ENCODE measurements around the gene JAML.

- TF ChIP-seq CTCF (IDR thresholded peaks at IDR 0.05) (no peak), EZH2 (IDR thresholded peaks at IDR 0.05) (no peak)
Measured at GRCh38 chr11:118175031-118175992, 49.5 kb downstream of the JAML start.
